Breast epithelium (tissue), 4 donors: ENCODE data around the gene CSF2. TPM values are rescaled to one million over a fixed set of nuclear protein-coding genes. Genes with fewer than 3 reads are reported as not detected.

Experiments
- DNase-seq, 2 donors: peaks; one replicate each; pipeline ENCODE4 v3.0.0-alpha.2; 2019; ENCODE audit warnings: low spot score in 2 of 2
- H3K27ac ChIP-seq, 2 donors: fragments of 200-600 bp; sonication (generic) in 1 of 2; one replicate each; pipeline ENCODE4 v1.5.1; 2016 to 2019; ENCODE audit warnings: mild to moderate bottlenecking in 1 of 2
- H3K27me3 ChIP-seq, 2 donors: fragments of 200-600 bp; sonication (generic) in 1 of 2; one replicate each; pipeline versions ENCODE4 v1.5.1 to v1.6.0; 2017 to 2019; ENCODE audit warnings: control low read depth in 1 of 2, mild to moderate bottlenecking in 1 of 2
- H3K36me3 ChIP-seq: fragments of 200-600 bp; one replicate; pipeline ENCODE4 v1.5.1; 2019
- H3K4me1 ChIP-seq, 2 donors: fragments of 200-600 bp; sonication (generic); one replicate each; pipeline ENCODE4 v1.5.1; 2016 to 2019; ENCODE audit warnings: control low read depth in 1 of 2
- H3K4me3 ChIP-seq, 3 donors: fragments of 200-600 bp; sonication (generic); 1 replicate in 2 of 3; 2 replicates in 1 of 3; pipeline ENCODE4 v1.5.1; 2016 to 2019; ENCODE audit warnings: mild to moderate bottlenecking in 3 of 3, moderate library complexity in 2 of 3
- H3K9me3 ChIP-seq, 2 donors: fragments of 200-600 bp; sonication (generic) in 1 of 2; one replicate each; pipeline ENCODE4 v1.5.1; 2016 to 2019; ENCODE audit warnings: control low read depth in 1 of 2
- POLR2A ChIP-seq: fragments of 450-650 bp; IDR thresholded peaks from one replicate; pipeline ENCODE4 v1.6.1; 2016; ENCODE audit warnings: antibody characterized with exemption, mild to moderate bottlenecking, moderate library complexity
- POLR2AphosphoS5 ChIP-seq, 3 donors: sonication (generic); formaldehyde crosslinking; IDR thresholded peaks; one replicate each; pipeline ENCODE4 v1.6.1; 2017; ENCODE audit warnings: antibody characterized with exemption in 3 of 3
- intact Hi-C: fragments of 100-400 bp; cut with DNase I; formaldehyde crosslinking; loops from one replicate; pipeline ENCODE4 v1.15.1; 2023; ENCODE audit warnings: low total_unique reads
- total RNA-seq, 3 donors: library from RNA; depleted of rRNA; stranded (reverse); fragments of >200 nt; gene quantifications; one replicate each; pipeline ENCODE4 v1.1.0, GENCODE V29; 2016
- TF ChIP-seq, protein P1 (sequence below), 3 donors: fragments of 450-650 bp; IDR thresholded peaks; one replicate each; pipeline ENCODE4 v1.5.1; 2016 to 2017; ENCODE audit warnings: antibody characterized with exemption in 3 of 3, mild to moderate bottlenecking in 3 of 3, moderate library complexity in 3 of 3

Gene CSF2
- not detected for total RNA-seq

GRCh38 chr5:132073231-132074013 is at the start of gene CSF2:
TSS of gene CSF2 (plus strand) at chr5:132073789. CDS start at chr5:132073824, 35 bp downstream.
- intact Hi-C loops: loop anchor here (5.0 kb wide), 1 partner anchor 709 kb away; no protein-coding TSS in a partner anchor
- TF ChIP-seq, protein P1, sequence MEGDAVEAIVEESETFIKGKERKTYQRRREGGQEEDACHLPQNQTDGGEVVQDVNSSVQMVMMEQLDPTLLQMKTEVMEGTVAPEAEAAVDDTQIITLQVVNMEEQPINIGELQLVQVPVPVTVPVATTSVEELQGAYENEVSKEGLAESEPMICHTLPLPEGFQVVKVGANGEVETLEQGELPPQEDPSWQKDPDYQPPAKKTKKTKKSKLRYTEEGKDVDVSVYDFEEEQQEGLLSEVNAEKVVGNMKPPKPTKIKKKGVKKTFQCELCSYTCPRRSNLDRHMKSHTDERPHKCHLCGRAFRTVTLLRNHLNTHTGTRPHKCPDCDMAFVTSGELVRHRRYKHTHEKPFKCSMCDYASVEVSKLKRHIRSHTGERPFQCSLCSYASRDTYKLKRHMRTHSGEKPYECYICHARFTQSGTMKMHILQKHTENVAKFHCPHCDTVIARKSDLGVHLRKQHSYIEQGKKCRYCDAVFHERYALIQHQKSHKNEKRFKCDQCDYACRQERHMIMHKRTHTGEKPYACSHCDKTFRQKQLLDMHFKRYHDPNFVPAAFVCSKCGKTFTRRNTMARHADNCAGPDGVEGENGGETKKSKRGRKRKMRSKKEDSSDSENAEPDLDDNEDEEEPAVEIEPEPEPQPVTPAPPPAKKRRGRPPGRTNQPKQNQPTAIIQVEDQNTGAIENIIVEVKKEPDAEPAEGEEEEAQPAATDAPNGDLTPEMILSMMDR (IDR thresholded peaks at IDR 0.05): no peak
- no peak for TF ChIP-seq POLR2A
- no peak for TF ChIP-seq POLR2AphosphoS5 (IDR thresholded peaks at IDR 0.05)
- no peak within 1 kb of the TSS for H3K27ac ChIP-seq
- no peak within 1 kb of the TSS for H3K4me3 ChIP-seq
- no peaks in the 10 kb centered on the region for H3K36me3 ChIP-seq
- H3K4me1 ChIP-seq: no peaks in the 10 kb centered on the region
- no peaks in the 10 kb centered on the region for H3K9me3 ChIP-seq
- H3K27me3 ChIP-seq: no peaks in the 10 kb centered on the region
- no peak for DNase-seq

DNA sequence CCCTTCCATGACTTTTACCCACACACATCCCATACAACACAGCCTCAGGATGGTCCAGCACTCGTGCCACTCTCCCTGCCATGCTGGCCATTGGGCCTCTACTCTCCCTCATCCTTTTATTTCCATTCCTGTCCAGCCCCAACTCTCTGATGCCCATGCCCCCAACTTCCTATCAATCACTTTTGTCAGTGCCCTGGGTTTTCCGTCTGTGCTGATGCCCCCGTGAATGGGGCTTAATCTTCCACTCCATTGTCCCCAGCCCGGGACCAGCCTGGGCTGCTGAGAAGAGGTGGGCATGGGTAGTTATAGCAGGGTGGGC is 49.5 kb upstream of the CSF2 start:
- H3K9me3 ChIP-seq: no peaks in the 10 kb centered on the region
- no peak overlapping the region for H3K4me3 ChIP-seq
- no peak for DNase-seq
- no peaks in the 10 kb centered on the region for H3K36me3 ChIP-seq
- H3K27ac ChIP-seq: no peak overlapping the region
- peaks cover 0 to 10% of the 10 kb centered on the region in 2 donors for H3K27me3 ChIP-seq
- intact Hi-C loops: no loop called here
- no peak for TF ChIP-seq POLR2A
- no peaks in the 10 kb centered on the region for H3K4me1 ChIP-seq

DNA sequence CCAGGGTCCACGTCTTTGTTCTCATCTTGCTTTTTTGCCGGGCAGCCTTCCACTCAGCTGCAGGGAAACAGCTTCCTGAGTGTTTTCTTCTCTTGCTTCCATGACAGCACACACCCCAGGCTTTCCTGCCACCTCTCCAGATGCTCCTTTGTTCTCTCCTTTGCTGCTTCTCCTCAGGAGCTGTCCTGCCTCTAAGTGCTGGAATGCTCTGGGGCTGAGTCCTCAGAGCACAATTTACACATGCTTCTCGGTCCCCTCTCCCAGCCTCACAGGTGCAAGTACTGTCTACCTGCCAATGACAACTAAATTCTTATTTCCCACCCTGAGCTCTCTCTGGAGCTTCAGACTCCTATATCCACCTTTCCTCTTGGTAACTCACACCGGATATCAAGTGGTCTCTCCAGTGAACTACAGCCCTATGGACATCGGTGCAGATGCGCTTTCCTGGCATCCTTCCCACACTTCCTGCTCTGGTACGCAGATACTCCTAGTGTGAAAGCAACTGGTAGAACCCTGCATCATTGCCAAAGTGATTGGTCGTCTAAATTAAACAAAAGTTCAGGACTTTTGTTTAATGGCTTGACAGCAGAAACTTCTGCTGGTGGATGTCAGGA is 48.7 kb upstream of the CSF2 start:
- Histone ChIP-seq H3K27me3 (peaks cover 0 to 10% of the 10 kb centered on the region in 2 donors), H3K4me3 (no peak overlapping the region), H3K9me3 (no peaks in the 10 kb centered on the region), H3K4me1 (no peaks in the 10 kb centered on the region), H3K36me3 (no peaks in the 10 kb centered on the region), H3K27ac (no peak overlapping the region)
- DNase-seq: no peak
- intact Hi-C loops: no loop called here
- TF ChIP-seq, protein P1 (IDR thresholded peaks at IDR 0.05): no peak
- TF ChIP-seq POLR2AphosphoS5 (IDR thresholded peaks at IDR 0.05) (no peak), POLR2A (no peak)

GRCh38 chr5:132025403-132025971 is 48.1 kb upstream of the CSF2 start:
- H3K36me3 ChIP-seq: no peaks in the 10 kb centered on the region
- peaks cover 0 to 10% of the 10 kb centered on the region in 2 donors for H3K27me3 ChIP-seq
- H3K4me1 ChIP-seq: no peaks in the 10 kb centered on the region
- no peak overlapping the region for H3K4me3 ChIP-seq
- DNase-seq: no peak
- no peak overlapping the region for H3K27ac ChIP-seq
- no peak for TF ChIP-seq POLR2A
- no peak for TF ChIP-seq POLR2AphosphoS5 (IDR thresholded peaks at IDR 0.05)
- TF ChIP-seq, protein P1 (IDR thresholded peaks at IDR 0.05): no peak
- intact Hi-C loops: no loop called here
- H3K9me3 ChIP-seq: no peaks in the 10 kb centered on the region

DNA sequence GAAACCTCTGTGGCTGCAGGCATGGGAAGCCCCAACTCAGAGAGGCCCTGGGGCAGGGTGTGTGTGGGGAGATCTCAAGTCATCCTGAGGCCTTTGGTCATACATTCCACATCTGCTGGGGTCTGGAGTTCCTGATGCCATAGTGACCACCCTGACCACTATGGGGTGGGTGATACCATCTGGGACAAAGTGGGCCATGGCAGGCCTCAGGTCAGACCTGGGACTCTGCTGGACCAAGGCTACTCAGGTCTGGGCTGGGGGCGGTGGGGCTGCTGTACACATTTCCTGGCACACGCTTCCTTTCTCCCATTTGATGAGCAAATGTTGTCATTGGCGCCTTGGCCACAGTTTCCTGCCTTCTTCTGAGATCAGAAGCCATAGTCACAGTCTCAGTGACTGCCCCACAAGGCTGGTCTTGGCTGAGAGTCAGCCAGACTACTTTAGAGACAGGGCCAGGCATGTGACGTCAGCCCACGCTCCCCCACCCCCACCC is 47.0 kb upstream of the CSF2 start:
- intact Hi-C loops: no loop called here
- no peak overlapping the region for H3K27ac ChIP-seq
- DNase-seq: no peak
- H3K4me1 ChIP-seq: no peaks in the 10 kb centered on the region
- no peaks in the 10 kb centered on the region for H3K9me3 ChIP-seq
- H3K4me3 ChIP-seq: no peak overlapping the region
- no peaks in the 10 kb centered on the region for H3K36me3 ChIP-seq
- TF ChIP-seq POLR2AphosphoS5 (IDR thresholded peaks at IDR 0.05): no peak
- no peak for TF ChIP-seq POLR2A
- TF ChIP-seq, protein P1 (IDR thresholded peaks at IDR 0.05): no peak
- peaks cover 0 to 10% of the 10 kb centered on the region in 2 donors for H3K27me3 ChIP-seq
